Bronchial epithelial cell (primary cell): ENCODE data around the gene RPS6KA2. TPM values are rescaled to one million over a fixed set of nuclear protein-coding genes. Genes with fewer than 3 reads are reported as not detected.

Experiments
- DNase-seq: peaks from one replicate; pipeline ENCODE4 v3.0.0-alpha.2; 2010; ENCODE audit warnings: low read depth
- FAIRE-seq: peaks from 2 replicates; lab custom pipeline; 2011; peaks lifted over from hg19 to GRCh38; lab: Jason Lieb, UNC
- H3K27me3 ChIP-seq: 2 replicates; pipeline ENCODE4 v1.5.1; 2011; ENCODE audit warnings: low read length; ENCODE audit not compliant: control insufficient read depth, insufficient read depth
- H3K36me3 ChIP-seq: 2 replicates; pipeline ENCODE4 v1.5.1; 2011; ENCODE audit warnings: low read length; ENCODE audit not compliant: control insufficient read depth, insufficient read depth
- H3K4me3 ChIP-seq: 2 replicates; pipeline ENCODE4 v1.5.1; 2011; ENCODE audit warnings: mild to moderate bottlenecking, low read depth, low read length, control low read depth
- CTCF ChIP-seq: IDR thresholded peaks from 2 replicates; pipeline ENCODE4 v1.5.1; 2011; ENCODE audit warnings: mild to moderate bottlenecking, moderate library complexity, low read length, control low read depth, inconsistent platforms; ENCODE audit not compliant: insufficient read depth, severe bottlenecking
- total RNA-seq: library from RNA; depleted of rRNA; stranded (reverse); fragments of >200 nt; gene quantifications from 2 replicates; pipeline ENCODE4 v1.2.1, GENCODE V29; 2014

RPS6KA2 gene
- total RNA-seq, 1 donor from 2014 or later, result 42.6 TPM

GRCh38 chr6:166488701-166489100 lies 138.3 kb downstream of the RPS6KA2 start:
- no peak overlapping the region for H3K4me3 ChIP-seq
- DNase-seq, result no peak
- H3K36me3 ChIP-seq, result peaks cover 3% of the 10 kb centered on the region
- no peak for TF ChIP-seq CTCF
- no peaks in the 10 kb centered on the region for H3K27me3 ChIP-seq
- no peak for FAIRE-seq

GRCh38 chr6:166488076-166488685 lies 138.9 kb downstream of the RPS6KA2 start:
- Histone ChIP-seq H3K36me3 (peaks cover 3% of the 10 kb centered on the region), H3K4me3 (no peak overlapping the region), H3K27me3 (no peaks in the 10 kb centered on the region)
- FAIRE-seq (no peak), DNase-seq (no peak)
- TF ChIP-seq CTCF, result no peak

DNA sequence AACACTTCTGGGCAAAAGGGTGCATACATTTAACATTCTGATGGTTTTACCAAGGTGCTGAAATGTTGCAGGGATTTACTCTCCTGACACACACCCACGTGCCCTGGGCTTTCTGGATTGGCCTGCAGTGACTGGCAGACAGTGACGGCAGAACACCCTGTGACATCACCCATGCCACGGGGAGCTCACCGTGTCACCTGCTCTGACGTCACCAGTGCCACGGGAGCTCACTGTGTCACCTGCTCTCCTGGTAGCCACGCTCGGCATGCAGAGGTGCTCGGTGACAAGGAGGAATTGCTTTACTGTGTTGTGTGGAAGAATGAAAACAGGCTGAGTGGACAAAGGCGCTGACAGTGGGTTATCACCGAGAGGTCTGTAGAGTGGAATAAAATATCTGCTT lies 139.9 kb downstream of the RPS6KA2 start:
- no peak for DNase-seq
- Histone ChIP-seq H3K4me3 (no peak overlapping the region), H3K27me3 (no peaks in the 10 kb centered on the region), H3K36me3 (peaks cover 4% of the 10 kb centered on the region)
- FAIRE-seq, result no peak
- no peak for TF ChIP-seq CTCF

- Histone ChIP-seq H3K27me3 (no peaks in the 10 kb centered on the region), H3K36me3 (peaks cover 4% of the 10 kb centered on the region), H3K4me3 (no peak overlapping the region)
- TF ChIP-seq CTCF, result no peak
- DNase-seq (no peak), FAIRE-seq (no peak)
Measured at GRCh38 chr6:166486536-166486880, 140.5 kb downstream of the RPS6KA2 start.

DNA sequence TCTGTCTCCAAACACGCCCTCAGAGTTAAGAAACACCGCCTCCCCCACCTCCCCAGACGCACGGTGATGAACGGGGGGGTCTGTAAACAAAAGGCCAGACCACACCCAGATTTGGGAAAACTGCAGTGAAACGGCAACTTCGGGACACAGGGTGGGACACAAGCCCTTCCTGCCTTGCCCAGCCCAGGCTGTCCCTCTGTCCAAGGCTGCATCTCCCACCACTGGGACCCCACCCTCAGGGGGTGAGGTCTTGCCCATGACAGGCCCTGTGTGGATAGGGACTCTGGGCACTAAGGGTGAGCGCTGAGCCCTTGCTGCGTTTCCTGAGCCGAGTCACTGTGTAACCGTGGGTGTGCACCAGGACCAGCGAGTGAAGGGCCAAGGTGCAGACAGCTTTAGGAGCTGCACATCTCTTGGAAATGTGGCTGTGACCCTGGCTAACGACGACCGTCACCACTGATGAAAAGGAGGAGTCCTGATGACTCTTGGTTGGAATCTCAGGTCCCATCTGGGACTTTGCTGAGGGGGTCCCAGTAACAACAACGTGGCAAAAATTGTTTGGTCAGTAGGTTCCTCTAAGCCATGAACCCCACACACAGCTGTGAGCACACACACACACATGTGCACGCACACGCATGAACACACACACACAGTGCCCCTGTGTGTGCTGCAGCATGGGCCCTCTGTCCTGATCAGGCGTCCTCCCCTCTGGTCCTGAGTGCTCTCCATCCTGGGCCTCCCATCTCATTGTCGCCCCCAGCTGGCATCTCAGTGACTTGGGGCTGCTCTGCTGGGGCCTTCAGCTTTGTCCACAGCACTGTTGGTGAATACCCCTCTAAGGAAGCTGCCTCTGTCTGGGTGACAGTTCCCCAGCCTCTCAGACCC lies 141.2 kb downstream of the RPS6KA2 start:
- TF ChIP-seq CTCF, result no peak
- no peak for DNase-seq
- H3K27me3 ChIP-seq, result no peaks in the 10 kb centered on the region
- peaks cover 4% of the 10 kb centered on the region for H3K36me3 ChIP-seq
- no peak for FAIRE-seq
- no peak overlapping the region for H3K4me3 ChIP-seq

DNA sequence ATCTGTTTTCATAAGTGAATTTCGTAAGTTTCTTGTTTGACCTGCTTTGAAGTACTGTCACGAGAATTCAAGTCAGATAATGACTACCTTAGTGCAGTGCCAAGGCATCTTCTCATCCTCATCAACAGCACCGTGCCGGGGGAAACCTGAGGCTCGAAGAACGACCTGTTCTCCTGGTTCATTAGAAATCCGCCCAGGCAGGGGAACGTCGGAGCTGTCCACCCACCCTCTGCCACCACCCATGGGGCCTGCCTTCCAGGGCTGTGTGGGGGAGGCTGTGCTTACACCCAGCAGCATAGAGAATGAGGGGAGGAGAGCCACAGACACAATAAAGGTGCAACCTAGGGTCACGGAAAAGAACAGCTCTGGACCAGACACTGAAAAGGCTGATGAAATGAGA lies 142.2 kb downstream of the RPS6KA2 start:
- DNase-seq (no peak), FAIRE-seq (no peak)
- Histone ChIP-seq H3K36me3 (peaks cover 4% of the 10 kb centered on the region), H3K27me3 (no peaks in the 10 kb centered on the region), H3K4me3 (no peak overlapping the region)
- TF ChIP-seq CTCF, result no peak
